Liver (tissue), 9 donors: Measurements from ENCODE around the gene CEP97. TPM values are rescaled to one million over a fixed set of nuclear protein-coding genes. Genes with fewer than 3 reads are reported as not detected.

Experiments used
- DNase-seq: peaks from one replicate; pipeline ENCODE4 v3.0.0-alpha.2; 2017; ENCODE audit warnings: low spot score
- H3K27ac ChIP-seq, 2 donors: one replicate each; pipeline ENCODE4 v1.7.0; 2013; ENCODE audit warnings: inconsistent platforms in 2 of 2, low read length in 2 of 2, control low read depth in 1 of 2, low read depth in 1 of 2, mild to moderate bottlenecking in 1 of 2
- H3K27me3 ChIP-seq, 4 donors: one replicate each; pipeline versions ENCODE4 v1.6.1 to v1.7.0; 2013; ENCODE audit warnings: low read length in 3 of 4, inconsistent platforms in 1 of 4, mild to moderate bottlenecking in 1 of 4, moderate library complexity in 1 of 4; ENCODE audit not compliant: control insufficient read depth in 4 of 4, insufficient read depth in 4 of 4
- H3K36me3 ChIP-seq, 4 donors: one replicate each; pipeline versions ENCODE4 v1.6.1 to v1.7.0; 2013; ENCODE audit warnings: low read length in 3 of 4, mild to moderate bottlenecking in 3 of 4, low read depth in 1 of 4, moderate library complexity in 1 of 4; ENCODE audit not compliant: control insufficient read depth in 4 of 4, insufficient read depth in 3 of 4
- H3K4me1 ChIP-seq, 4 donors: one replicate each; pipeline versions ENCODE4 v1.6.1 to v1.7.0; 2013; ENCODE audit warnings: low read length in 3 of 4, mild to moderate bottlenecking in 3 of 4, moderate library complexity in 1 of 4; ENCODE audit not compliant: control insufficient read depth in 4 of 4, insufficient read depth in 4 of 4
- H3K4me3 ChIP-seq, 3 donors: one replicate each; pipeline versions ENCODE4 v1.6.1 to v1.7.0; 2013; ENCODE audit warnings: low read length in 3 of 3, control low read depth in 1 of 3, low read depth in 1 of 3, mild to moderate bottlenecking in 1 of 3
- H3K9ac ChIP-seq, 2 donors: one replicate each; pipeline ENCODE4 v1.7.0; 2013; ENCODE audit warnings: low read length in 2 of 2, mild to moderate bottlenecking in 2 of 2, moderate library complexity in 2 of 2, control low read depth in 1 of 2, low read depth in 1 of 2
- H3K9me3 ChIP-seq, 4 donors: one replicate each; pipeline versions ENCODE4 v1.6.1 to v1.7.0; 2013; ENCODE audit warnings: low read length in 3 of 4; ENCODE audit not compliant: control insufficient read depth in 4 of 4
- EGR1 ChIP-seq, 2 donors: IDR thresholded peaks; 2 replicates each; pipeline ENCODE4 v1.6.1; 2016 to 2018; ENCODE audit warnings: antibody characterized with exemption in 2 of 2, low read depth in 2 of 2
- FOXA1 ChIP-seq: IDR thresholded peaks from 2 replicates; pipeline ENCODE4 v1.6.1; 2016; ENCODE audit warnings: antibody characterized with exemption
- GABPA ChIP-seq, 2 donors: IDR thresholded peaks in 1 of 2; conservative IDR thresholded peaks in 1 of 2; 2 replicates each; pipeline ENCODE4 v1.6.1; 2016; ENCODE audit warnings: antibody characterized with exemption in 2 of 2, mild to moderate bottlenecking in 1 of 2, moderate library complexity in 1 of 2
- HNF4A ChIP-seq, 2 donors: conservative IDR thresholded peaks; 2 replicates each; pipeline ENCODE4 v1.6.1; 2016; ENCODE audit warnings: antibody characterized with exemption in 2 of 2, mild to moderate bottlenecking in 2 of 2
- HNF4G ChIP-seq: IDR thresholded peaks from 2 replicates; pipeline ENCODE4 v1.6.1; 2016; ENCODE audit warnings: antibody characterized with exemption
- MAX ChIP-seq: IDR thresholded peaks from 2 replicates; pipeline ENCODE4 v1.6.1; 2016; ENCODE audit warnings: antibody characterized with exemption
- RAD21 ChIP-seq, 2 donors: IDR thresholded peaks; 2 replicates each; pipeline ENCODE4 v1.6.1; 2016; ENCODE audit warnings: antibody characterized with exemption in 2 of 2, mild to moderate bottlenecking in 2 of 2
- REST ChIP-seq: IDR thresholded peaks from 2 replicates; pipeline ENCODE4 v1.6.1; 2016; ENCODE audit warnings: antibody characterized with exemption, mild to moderate bottlenecking
- RXRA ChIP-seq, 2 donors: IDR thresholded peaks; 2 replicates each; pipeline ENCODE4 v1.6.1; 2017 to 2018; ENCODE audit warnings: antibody characterized with exemption in 2 of 2, mild to moderate bottlenecking in 1 of 2
- SP1 ChIP-seq: IDR thresholded peaks from 2 replicates; pipeline ENCODE4 v1.6.1; 2018; ENCODE audit warnings: antibody characterized with exemption, mild to moderate bottlenecking
- YY1 ChIP-seq: IDR thresholded peaks from 2 replicates; pipeline ENCODE4 v1.6.1; 2016; ENCODE audit warnings: antibody characterized with exemption, mild to moderate bottlenecking
- ZBTB33 ChIP-seq: IDR thresholded peaks from 2 replicates; pipeline ENCODE4 v1.6.1; 2016; ENCODE audit warnings: antibody characterized with exemption
- WGBS: extraction: QIAGEN DNeasy Blood & Tissue Kit; methylation state at CpG from one replicate; pipeline ENCODE4 v1.1.7; 2013; 5-methylcytosine and 5-hydroxymethylcytosine counted together
- polyA plus RNA-seq, 2 donors: library from polyadenylated mRNA; stranded (reverse) in 1 of 2; unstranded in 1 of 2; fragments of 200-250 nt in 1 of 2; fragments of >200 nt in 1 of 2; fragmentation: Nextera tagmentation in 1 of 2; extraction: Ambion mirVana in 1 of 2; gene quantifications; one replicate each; pipeline versions ENCODE4 v1.2.1 to v1.2.3, GENCODE V29; 2013 to 2015
- total RNA-seq, 2 donors: library from RNA; depleted of rRNA; stranded (reverse); fragments of >200 nt; gene quantifications; one replicate each; pipeline ENCODE4 v1.2.3, GENCODE V29; 2014
- donor health status: healthy.
- donor health status: healthy.
- donor health status: healthy.
- donor health status: healthy.
- donor health status: healthy.

Gene CEP97
- total RNA-seq (1 to 10 TPM; 3.3 to 8.3 TPM), polyA plus RNA-seq (under 1 TPM; 0.57 to 0.78 TPM)

- no peak for TF ChIP-seq FOXA1
- no peak for TF ChIP-seq MAX
- TF ChIP-seq RAD21 (IDR thresholded peaks at IDR 0.05), result peak in 1 of 2 donors; percentile 19
- peak in 1 of 2 donors; percentile 7 for TF ChIP-seq RXRA (IDR thresholded peaks at IDR 0.05)
- peak; percentile 45 for TF ChIP-seq SP1
- peak in 1 of 2 donors; percentile 14 for TF ChIP-seq HNF4A (conservative IDR thresholded peaks at IDR 0.05)
- TF ChIP-seq REST, result no peak
- peak; percentile 37 to 77 for TF ChIP-seq GABPA (IDR thresholded peaks at IDR 0.05 in 1 of 2, conservative IDR thresholded peaks at IDR 0.05 in 1 of 2)
- peak; percentile 61 for TF ChIP-seq ZBTB33
- peak; percentile 99 for TF ChIP-seq YY1
- TF ChIP-seq HNF4G, result no peak
- no peaks in the 10 kb centered on the region for H3K9me3 ChIP-seq
- H3K4me3 ChIP-seq, result peak within 1 kb of the TSS; percentile 91 to 100 (median 94)
- DNase-seq, result peak; percentile 86
- H3K27ac ChIP-seq, result peak within 1 kb of the TSS; percentile 72 to 87
- WGBS, result under 1% methylated on average over 49 of the region's 49 CpGs
- H3K27me3 ChIP-seq, result no peaks in the 10 kb centered on the region
- no peaks in the 10 kb centered on the region for H3K36me3 ChIP-seq
- H3K9ac ChIP-seq, result peak within 1 kb of the TSS; percentile 62 to 97
- peaks cover 0 to 10% (median 6%) of the 10 kb centered on the region in 4 donors for H3K4me1 ChIP-seq
Measured at GRCh38 chr3:101724329-101725193, at the start of gene CEP97. Gene CEP97, plus strand, starts transcription at chr3:101724614. Its CDS starts 63 bp downstream, at chr3:101724677.

- Histone ChIP-seq H3K9ac (peak overlapping the region; percentile 61 to 100), H3K4me3 (peak overlapping the region; percentile 92 to 98 (median 98)), H3K36me3 (peaks cover 3 to 15% (median 12%) of the 10 kb centered on the region in 4 donors), H3K9me3 (no peaks in the 10 kb centered on the region), H3K4me1 (peaks cover 4 to 23% (median 14%) of the 10 kb centered on the region in 4 donors), H3K27ac (peak overlapping the region; percentile 100), H3K27me3 (no peaks in the 10 kb centered on the region)
- DNase-seq, result no peak
- TF ChIP-seq FOXA1 (no peak), RXRA (IDR thresholded peaks at IDR 0.05) (no peak), EGR1 (IDR thresholded peaks at IDR 0.05; ENCODE audit: low read depth in 2 of 2) (peak in 1 of 2 donors; percentile 61)
- WGBS, result 13% methylated on average over 27 of the region's 27 CpGs
Measured at GRCh38 chr3:101675709-101676215, 48.7 kb upstream of the CEP97 start.
